ENCODE measurements around the gene APOL6. TPM values are rescaled to one million over a fixed set of nuclear protein-coding genes. Genes with fewer than 3 reads are reported as not detected.

Gene APOL6
- total and polyA plus RNA-seq, 2 of the 4 experiments (the other 2 are of a cell fraction): 1.2 to 7.2 TPM

DNA sequence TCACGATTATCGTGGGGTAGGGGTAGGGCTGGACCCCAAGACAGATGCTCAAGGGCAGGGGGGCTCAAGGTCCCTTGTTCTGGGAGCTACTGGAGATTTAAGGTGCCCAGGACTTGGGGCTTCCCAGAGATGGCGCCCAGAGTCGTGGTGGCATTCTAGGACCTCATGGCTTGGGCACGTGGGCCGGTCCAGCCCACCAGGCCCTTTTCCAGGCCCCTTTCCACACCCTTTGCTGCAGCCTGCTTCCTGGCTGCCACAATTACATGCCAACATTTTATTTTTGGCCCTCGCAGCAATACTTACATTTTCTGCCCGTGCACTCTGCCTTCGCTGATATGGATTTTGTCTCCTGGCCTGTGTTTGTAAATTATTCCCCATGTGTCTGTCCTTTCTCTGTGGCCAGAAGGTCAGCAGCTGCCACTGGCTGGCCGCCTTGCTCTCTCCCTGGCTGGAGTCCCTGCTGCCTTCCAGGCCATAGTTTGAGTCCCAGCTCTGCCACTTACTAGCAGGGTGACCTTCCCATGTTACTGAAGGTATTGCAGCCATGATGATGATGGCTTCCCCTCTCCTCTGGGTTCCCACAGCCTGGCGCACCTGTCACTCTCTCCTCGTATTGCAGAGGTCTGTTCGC is 42.3 kb upstream of the APOL6 start:
- DNase-seq (no peak), ATAC-seq (ENCODE audit: low read depth) (no peak)
- Histone ChIP-seq H3K23ac (ENCODE audit: low read depth, low read length) (no peak overlapping the region), H3K56ac (ENCODE audit: extremely low read depth, insufficient read depth, low read length) (no peak overlapping the region), H3K4me3 (ENCODE audit: insufficient read depth, low read depth, low read length) (no peak overlapping the region), H2BK20ac (ENCODE audit: low read depth, low read length) (no peak overlapping the region), H2BK15ac (ENCODE audit: low read depth, low read length) (no peak overlapping the region), H3K4ac (ENCODE audit: low read depth, low read length) (no peak overlapping the region), H3K27ac (ENCODE audit: insufficient read depth, low read length) (no peak overlapping the region), H3K9ac (ENCODE audit: low read depth, low read length) (no peak overlapping the region), H2BK5ac (ENCODE audit: low read depth, low read length, poor library complexity, severe bottlenecking) (no peak overlapping the region), H3K27me3 (ENCODE audit: control insufficient read depth, insufficient read depth, low read length) (peaks cover 60% of the 10 kb centered on the region), H3K9me1 (ENCODE audit: insufficient read depth, low read length) (no peaks in the 10 kb centered on the region; the same call in 1 of the 2 replicates), H4K91ac (ENCODE audit: insufficient read depth, low read depth, low read length) (no peak overlapping the region), H4K20me1 (ENCODE audit: insufficient read depth, low read length) (no peaks in the 10 kb centered on the region), H3K9me3 (ENCODE audit: control insufficient read depth, insufficient read depth, low read length) (no peaks in the 10 kb centered on the region), H3K18ac (ENCODE audit: low read depth, low read length) (no peak overlapping the region), H3K4me2 (ENCODE audit: low read depth, low read length) (no peak overlapping the region), H2BK120ac (ENCODE audit: low read depth, low read length) (no peak overlapping the region), H2AFZ (replicated peaks; ENCODE audit: low read length, poor library complexity) (no peak overlapping the region), H3K4me1 (ENCODE audit: control insufficient read depth, insufficient read depth, low read length) (0 out of 2 replicates have a peak, but pooled peaks cover 1% of the 10 kb centered on the region), H3K79me1 (ENCODE audit: low read depth in 1 of 2, low read length in 2 of 2) (no peaks in the 10 kb centered on the region), H3K14ac (replicated peaks; ENCODE audit: low read depth, low read length) (no peak overlapping the region), H3K36me3 (ENCODE audit: control insufficient read depth, insufficient read depth, low read length) (no peaks in the 10 kb centered on the region), H2AK5ac (ENCODE audit: low read depth, low read length) (no peak overlapping the region), H4K5ac (ENCODE audit: low read depth, low read length) (no peak overlapping the region), H4K8ac (ENCODE audit: low read depth in 2 of 2, low read length in 2 of 2) (no peak overlapping the region), H2AK9ac (replicated peaks; ENCODE audit: low read depth, low read length, poor library complexity) (no peak overlapping the region)
- ChIA-PET CTCF (no interaction called here), POLR2A (ENCODE audit: unreplicated experiment) (no interaction called here)
- dilution Hi-C loops (cut with HindIII; ENCODE audit: low sequenced_read_pairs, unreplicated experiment): no loop called here
- intact Hi-C loops (cut with micrococcal nuclease): no loop called here
- in situ Hi-C loops (cut with MboI; ENCODE audit: low sequenced_read_pairs): no loop called here
- WGBS, 2 experiments (ENCODE audit: extremely low coverage in 2 of 2, insufficient read length in 1 of 2): 75% methylated on average over 5 of the region's 13 CpGs; no CpG with 5 or more reads in 1 of the 2 experiments
- BruUV-seq (replicated peaks): no TSS peak
- TF ChIP-seq NFE2L2 (IDR thresholded peaks at IDR 0.05; ENCODE audit: low read depth, low read length) (no peak), MAZ (IDR thresholded peaks at IDR 0.05; ENCODE audit: borderline replicate concordance, low read depth, low read length) (no peak), RFX5 (IDR thresholded peaks at IDR 0.05; ENCODE audit: low read depth, low read length) (no peak), BHLHE40 (IDR thresholded peaks at IDR 0.05; ENCODE audit: low read depth, low read length) (no peak), POLR2A (IDR thresholded peaks at IDR 0.05; ENCODE audit: low read depth, low read length) (no peak), RCOR1 (IDR thresholded peaks at IDR 0.05; ENCODE audit: insufficient replicate concordance, low read length) (no peak), MXI1 (IDR thresholded peaks at IDR 0.05; ENCODE audit: borderline replicate concordance, low read depth, low read length) (no peak), RAD21 (IDR thresholded peaks at IDR 0.05; ENCODE audit: low read length) (no peak)
- TF ChIP-seq, protein P1, sequence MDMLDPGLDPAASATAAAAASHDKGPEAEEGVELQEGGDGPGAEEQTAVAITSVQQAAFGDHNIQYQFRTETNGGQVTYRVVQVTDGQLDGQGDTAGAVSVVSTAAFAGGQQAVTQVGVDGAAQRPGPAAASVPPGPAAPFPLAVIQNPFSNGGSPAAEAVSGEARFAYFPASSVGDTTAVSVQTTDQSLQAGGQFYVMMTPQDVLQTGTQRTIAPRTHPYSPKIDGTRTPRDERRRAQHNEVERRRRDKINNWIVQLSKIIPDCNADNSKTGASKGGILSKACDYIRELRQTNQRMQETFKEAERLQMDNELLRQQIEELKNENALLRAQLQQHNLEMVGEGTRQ (IDR thresholded peaks at IDR 0.05; ENCODE audit: low read depth, low read length): no peak
